Measurements from ENCODE around the gene TUBE1.
"Not testable (repeated sequence)": the region's sequence is repeated elsewhere in the genome, so short reads cannot be mapped to it uniquely, and the experiment has no call there.

Gene TUBE1

DNA sequence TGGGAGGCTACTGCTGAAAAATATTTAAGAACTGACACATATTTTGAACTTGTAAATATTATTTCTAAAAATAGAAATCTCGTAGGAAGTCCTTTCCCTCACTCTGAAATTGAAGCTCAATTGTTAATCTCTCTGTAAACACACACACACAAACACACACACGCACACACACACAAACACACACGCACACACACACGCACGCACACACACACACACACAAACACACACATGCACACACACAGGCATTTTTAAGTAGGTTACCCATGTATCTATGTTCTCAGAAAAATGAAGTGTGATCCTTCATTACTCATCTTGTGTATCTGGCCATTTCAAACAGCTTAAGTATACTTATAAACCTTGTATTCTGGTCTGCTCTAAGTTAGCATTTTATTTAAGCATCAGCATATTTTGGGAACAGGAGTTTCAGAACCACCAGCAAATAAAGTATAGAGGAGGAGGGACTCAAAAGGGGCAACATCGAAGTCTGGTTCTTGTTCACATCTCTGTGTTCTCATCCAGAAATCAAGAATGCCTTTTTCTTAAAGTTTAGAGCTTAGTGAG, 21.8 kb downstream of the TUBE1 start:
- Histone ChIP-seq H3K36me3 (ENCODE audit: control insufficient read depth, insufficient read depth, low read length) (no peaks in the 10 kb centered on the region), H3K9me3 (ENCODE audit: control insufficient read depth, insufficient read depth, low read length) (no peaks in the 10 kb centered on the region), H3K4me1 (ENCODE audit: control insufficient read depth, insufficient read depth, low read length) (no peaks in the 10 kb centered on the region), H3K27ac (ENCODE audit: low read length) (no peak overlapping the region), H3K4me3 (ENCODE audit: low read length) (no peak overlapping the region), H3K27me3 (ENCODE audit: control insufficient read depth, insufficient read depth, low read length) (no peaks in the 10 kb centered on the region)
- WGBS (ENCODE audit: insufficient coverage, insufficient read length) = no CpG with 5 or more reads among the region's 6 CpGs
- no peak for DNase-seq (ENCODE audit: low read depth, low spot score)

DNA sequence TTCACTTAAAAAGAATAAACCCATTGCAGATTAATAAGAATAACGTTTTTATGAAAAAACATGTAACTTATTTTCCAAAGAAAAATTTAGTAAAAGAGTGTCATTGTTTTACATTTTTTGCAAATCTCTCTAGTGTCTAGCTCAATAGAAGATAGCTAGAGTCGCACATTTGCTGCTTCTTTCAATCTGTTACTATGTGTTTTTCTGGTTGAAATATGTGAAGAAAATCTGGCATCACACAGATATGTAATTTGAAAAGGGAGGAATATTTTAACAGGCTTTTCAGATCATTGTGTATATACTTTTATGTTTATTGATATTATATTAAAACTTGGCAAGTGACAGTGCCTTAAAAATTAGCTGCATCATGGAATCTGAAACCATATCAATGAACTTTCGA, 24.3 kb downstream of the TUBE1 start:
- no peaks in the 10 kb centered on the region for H3K36me3 ChIP-seq (ENCODE audit: control insufficient read depth, insufficient read depth, low read length)
- no peak overlapping the region for H3K27ac ChIP-seq (ENCODE audit: low read length)
- H3K9me3 ChIP-seq (ENCODE audit: control insufficient read depth, insufficient read depth, low read length) = no peaks in the 10 kb centered on the region
- no peak for DNase-seq (ENCODE audit: low read depth, low spot score)
- no peaks in the 10 kb centered on the region for H3K4me1 ChIP-seq (ENCODE audit: control insufficient read depth, insufficient read depth, low read length)
- no peak overlapping the region for H3K4me3 ChIP-seq (ENCODE audit: low read length)
- WGBS (ENCODE audit: insufficient coverage, insufficient read length) = no CpG with 5 or more reads among the region's 3 CpGs
- H3K27me3 ChIP-seq (ENCODE audit: control insufficient read depth, insufficient read depth, low read length) = no peaks in the 10 kb centered on the region

DNA sequence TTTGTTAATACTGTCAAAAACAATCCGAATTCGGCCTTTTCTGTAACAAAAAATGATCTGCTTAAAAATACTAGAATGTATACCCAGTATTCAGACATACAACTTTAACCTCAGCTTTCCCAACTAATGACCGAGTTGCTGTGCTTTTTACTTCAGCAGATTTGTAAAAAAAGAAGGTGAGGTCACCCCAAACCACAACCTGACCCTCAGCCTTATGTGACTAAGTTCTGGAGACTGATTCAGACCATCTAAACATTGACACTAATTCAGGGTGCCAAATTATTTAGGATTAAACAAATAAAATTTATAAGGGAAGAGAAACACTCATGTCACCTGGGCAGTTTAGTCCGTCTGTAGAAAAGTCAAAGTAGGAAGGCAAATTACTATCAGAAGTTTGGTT, 25.7 kb downstream of the TUBE1 start:
- Histone ChIP-seq H3K27me3 (ENCODE audit: control insufficient read depth, insufficient read depth, low read length) (no peaks in the 10 kb centered on the region), H3K27ac (ENCODE audit: low read length) (no peak overlapping the region), H3K36me3 (ENCODE audit: control insufficient read depth, insufficient read depth, low read length) (no peaks in the 10 kb centered on the region), H3K4me1 (ENCODE audit: control insufficient read depth, insufficient read depth, low read length) (no peaks in the 10 kb centered on the region), H3K9me3 (ENCODE audit: control insufficient read depth, insufficient read depth, low read length) (no peaks in the 10 kb centered on the region), H3K4me3 (ENCODE audit: low read length) (no peak overlapping the region)
- no peak for DNase-seq (ENCODE audit: low read depth, low spot score)
- no CpG with 5 or more reads among the region's 4 CpGs for WGBS (ENCODE audit: insufficient coverage, insufficient read length)

DNA sequence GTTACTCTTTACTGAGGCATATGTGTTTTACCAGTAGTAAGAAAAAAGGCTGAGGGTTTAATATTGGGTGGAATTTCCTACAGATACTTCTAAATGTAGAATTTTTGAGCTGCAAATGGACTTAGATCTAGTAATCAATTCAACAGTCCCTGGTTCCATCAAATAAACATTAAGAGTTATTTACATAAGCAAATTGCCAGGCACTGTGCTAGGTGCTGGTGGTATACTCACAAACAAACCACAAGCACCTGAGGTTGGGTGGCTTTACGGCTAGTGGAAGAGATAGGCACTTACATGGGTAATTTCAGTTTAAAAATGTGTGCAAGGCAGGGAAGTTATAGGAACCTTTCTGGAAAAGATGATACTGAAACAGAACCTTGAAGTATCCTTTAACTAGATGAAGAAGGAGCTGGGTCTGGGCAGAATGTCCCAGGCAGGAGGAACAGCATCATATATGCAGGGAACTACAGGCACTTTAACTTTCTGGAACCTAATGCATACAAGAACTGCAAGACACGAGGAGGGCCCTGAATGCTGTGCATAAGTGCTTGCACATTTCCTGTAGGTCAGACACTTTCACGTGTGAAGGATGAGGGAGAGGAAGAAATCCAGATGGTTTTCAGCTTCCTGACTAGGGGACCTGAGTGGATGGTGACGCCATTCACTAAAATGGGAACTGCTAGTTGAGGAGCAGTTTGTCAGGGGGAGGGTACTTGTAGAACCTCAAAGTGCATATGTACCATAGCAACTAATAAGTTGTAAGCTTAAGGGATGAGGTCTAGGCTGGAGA, 28.8 kb downstream of the TUBE1 start:
- no peaks in the 10 kb centered on the region for H3K9me3 ChIP-seq (ENCODE audit: control insufficient read depth, insufficient read depth, low read length)

DNA sequence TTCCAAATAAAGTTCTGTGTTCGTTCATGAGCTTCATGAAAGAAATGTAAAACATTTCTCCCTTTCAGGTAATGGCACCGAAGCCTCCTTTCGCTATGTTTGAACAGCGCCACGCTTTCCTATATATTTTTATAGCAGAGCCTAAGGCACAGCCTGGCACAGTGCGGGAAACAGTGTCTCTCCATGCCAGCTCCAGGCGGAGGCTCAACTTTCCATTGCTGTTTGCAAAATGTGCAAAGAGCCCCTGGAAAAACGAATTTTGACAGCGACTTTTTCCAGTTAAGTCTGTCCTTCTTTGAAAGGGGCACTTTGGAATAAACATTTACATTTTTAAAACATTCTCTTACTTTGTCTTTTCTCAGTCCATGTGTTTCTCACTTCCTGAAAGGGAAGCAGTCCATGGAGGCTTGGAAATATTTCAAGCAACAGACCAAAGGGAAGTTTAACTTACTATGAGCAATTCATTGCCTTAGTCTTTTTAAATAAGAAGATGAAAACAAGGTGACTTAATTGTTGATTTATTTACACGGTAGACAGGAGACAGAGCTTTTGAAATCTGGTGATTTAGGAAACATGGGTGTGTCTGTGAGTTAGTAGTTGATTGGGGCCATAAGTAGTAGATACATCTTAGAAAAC, 32.6 kb downstream of the TUBE1 start:
- no CpG with 5 or more reads among the region's 10 CpGs for WGBS (ENCODE audit: insufficient coverage, insufficient read length)
- H3K4me1 ChIP-seq (ENCODE audit: control insufficient read depth, insufficient read depth, low read length) = no peaks in the 10 kb centered on the region
- H3K27ac ChIP-seq (ENCODE audit: low read length) = no peak overlapping the region
- DNase-seq (ENCODE audit: low read depth, low spot score) = no peak
- H3K9me3 ChIP-seq (ENCODE audit: control insufficient read depth, insufficient read depth, low read length) = no peaks in the 10 kb centered on the region
- H3K27me3 ChIP-seq (ENCODE audit: control insufficient read depth, insufficient read depth, low read length) = no peaks in the 10 kb centered on the region
- H3K36me3 ChIP-seq (ENCODE audit: control insufficient read depth, insufficient read depth, low read length) = no peaks in the 10 kb centered on the region
- H3K4me3 ChIP-seq (ENCODE audit: low read length) = no peak overlapping the region

More for the DNA sequence above, 28.8 kb downstream of the TUBE1 start:
- no peak overlapping the region for H3K4me3 ChIP-seq (ENCODE audit: low read length)
- no peak overlapping the region for H3K27ac ChIP-seq (ENCODE audit: low read length)
- no peaks in the 10 kb centered on the region for H3K4me1 ChIP-seq (ENCODE audit: control insufficient read depth, insufficient read depth, low read length)
- DNase-seq (ENCODE audit: low read depth, low spot score) = no peak
- no peaks in the 10 kb centered on the region for H3K36me3 ChIP-seq (ENCODE audit: control insufficient read depth, insufficient read depth, low read length)
- no peaks in the 10 kb centered on the region for H3K27me3 ChIP-seq (ENCODE audit: control insufficient read depth, insufficient read depth, low read length)
- WGBS (ENCODE audit: insufficient coverage, insufficient read length) = no CpG with 5 or more reads among the region's 4 CpGs

DNA sequence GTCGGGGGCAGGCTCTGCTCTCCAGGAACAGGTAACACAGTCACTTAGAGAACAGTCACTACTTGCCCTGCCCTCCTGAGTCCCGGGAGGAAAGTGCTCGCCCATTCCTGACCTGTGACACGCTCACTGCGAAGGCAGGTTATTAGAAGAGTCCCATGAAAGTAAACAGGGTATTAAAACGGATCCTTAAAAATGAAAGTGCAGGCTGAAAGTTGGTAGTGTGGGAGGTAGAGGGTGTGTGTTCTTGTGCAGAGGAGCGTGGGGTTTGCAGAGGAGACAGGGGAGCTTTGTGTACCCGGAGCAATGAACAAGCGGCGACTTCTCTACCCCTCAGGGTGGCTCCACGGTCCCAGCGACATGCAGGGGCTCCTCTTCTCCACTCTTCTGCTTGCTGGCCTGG, 33.3 kb downstream of the TUBE1 start, which contains the start of gene CCN6:
Gene CCN6 (plus strand): TSS at position 104 of the 400 bp plus-strand sequence. CDS start 254 bp downstream, at position 358.
- H3K27ac ChIP-seq (ENCODE audit: low read length) = no peak within 1 kb of the TSS
- H3K4me1 ChIP-seq (ENCODE audit: control insufficient read depth, insufficient read depth, low read length) = no peaks in the 10 kb centered on the region
- no peaks in the 10 kb centered on the region for H3K27me3 ChIP-seq (ENCODE audit: control insufficient read depth, insufficient read depth, low read length)
- H3K36me3 ChIP-seq (ENCODE audit: control insufficient read depth, insufficient read depth, low read length) = no peaks in the 10 kb centered on the region
- WGBS (ENCODE audit: insufficient coverage, insufficient read length) = no CpG with 5 or more reads among the region's 12 CpGs
- no peak within 1 kb of the TSS for H3K4me3 ChIP-seq (ENCODE audit: low read length)
- no peak for DNase-seq (ENCODE audit: low read depth, low spot score)
- no peaks in the 10 kb centered on the region for H3K9me3 ChIP-seq (ENCODE audit: control insufficient read depth, insufficient read depth, low read length)

DNA sequence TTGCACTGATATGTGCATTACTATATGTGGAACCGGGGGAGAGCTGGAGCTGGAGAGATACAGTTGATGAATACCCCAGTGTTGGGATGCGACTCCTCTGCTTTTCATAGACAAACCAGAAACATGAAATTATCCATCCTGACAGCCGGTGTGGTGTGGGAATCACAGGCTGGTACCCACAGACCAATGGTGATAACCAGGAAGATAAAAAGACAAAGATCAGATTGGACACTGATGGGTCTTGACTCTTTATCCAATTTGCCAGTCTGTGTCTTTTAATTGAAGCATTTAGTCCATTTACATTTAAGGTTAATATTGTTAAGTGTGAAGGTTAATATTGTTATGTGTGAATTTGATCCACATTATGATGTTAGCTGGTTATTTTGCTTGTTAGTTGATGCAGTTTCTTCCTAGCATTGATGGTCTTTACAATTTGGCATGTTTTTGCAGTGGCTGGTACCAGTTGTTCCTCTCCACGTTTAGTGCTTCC, 36.0 kb downstream of the TUBE1 start:
- not testable (repeated sequence) for H3K27ac ChIP-seq (ENCODE audit: low read length); DNase-seq (ENCODE audit: low read depth, low spot score); H3K36me3 ChIP-seq (ENCODE audit: control insufficient read depth, insufficient read depth, low read length); H3K4me3 ChIP-seq (ENCODE audit: low read length); H3K4me1 ChIP-seq (ENCODE audit: control insufficient read depth, insufficient read depth, low read length); H3K9me3 ChIP-seq (ENCODE audit: control insufficient read depth, insufficient read depth, low read length); H3K27me3 ChIP-seq (ENCODE audit: control insufficient read depth, insufficient read depth, low read length)
- no CpG with 5 or more reads among the region's 4 CpGs for WGBS (ENCODE audit: insufficient coverage, insufficient read length)

DNA sequence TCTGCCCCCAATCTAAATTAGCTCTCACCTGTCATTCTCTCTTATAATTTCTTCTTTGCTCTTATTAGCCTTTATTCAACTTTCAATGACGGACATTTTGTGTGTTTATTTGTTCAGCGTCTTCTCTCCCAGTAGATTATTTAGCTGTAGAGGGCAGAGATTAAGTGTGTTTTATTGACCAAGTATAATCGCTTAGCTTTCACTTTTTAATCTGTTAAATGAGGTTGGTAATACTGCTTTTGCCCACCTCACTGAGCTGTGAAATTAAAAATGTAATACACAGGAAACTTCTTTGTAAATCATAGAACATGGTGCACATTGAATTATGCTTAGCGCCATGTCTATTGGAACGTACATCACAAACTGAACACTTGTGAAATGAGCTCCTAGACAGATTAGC, 36.9 kb downstream of the TUBE1 start:
- no CpG with 5 or more reads among the region's 5 CpGs for WGBS (ENCODE audit: insufficient coverage, insufficient read length)
- DNase-seq (ENCODE audit: low read depth, low spot score) = no peak
- Histone ChIP-seq H3K27ac (ENCODE audit: low read length) (no peak overlapping the region), H3K36me3 (ENCODE audit: control insufficient read depth, insufficient read depth, low read length) (no peaks in the 10 kb centered on the region), H3K9me3 (ENCODE audit: control insufficient read depth, insufficient read depth, low read length) (no peaks in the 10 kb centered on the region), H3K27me3 (ENCODE audit: control insufficient read depth, insufficient read depth, low read length) (no peaks in the 10 kb centered on the region), H3K4me1 (ENCODE audit: control insufficient read depth, insufficient read depth, low read length) (no peaks in the 10 kb centered on the region), H3K4me3 (ENCODE audit: low read length) (no peak overlapping the region)

DNA sequence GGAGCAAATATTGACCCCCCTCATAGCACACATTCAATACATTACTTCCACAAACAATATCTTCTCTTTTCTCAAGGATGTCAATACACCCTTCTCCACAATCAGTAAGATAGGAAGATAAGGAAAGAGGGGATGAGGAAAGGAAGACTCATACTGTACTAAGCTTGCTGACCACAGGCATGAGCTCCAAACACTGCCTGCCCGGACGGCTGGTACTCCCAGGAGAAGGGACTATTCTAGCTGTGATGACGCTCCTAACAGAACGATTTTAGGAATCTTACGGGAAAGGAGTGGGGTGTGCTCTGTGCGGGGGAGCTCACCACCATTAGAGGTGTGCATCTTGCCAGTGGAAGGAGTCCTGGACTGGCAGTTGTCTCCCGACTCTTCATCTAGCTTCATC, 37.3 kb downstream of the TUBE1 start:
- no peak for DNase-seq (ENCODE audit: low read depth, low spot score)
- Histone ChIP-seq H3K27ac (ENCODE audit: low read length) (no peak overlapping the region), H3K36me3 (ENCODE audit: control insufficient read depth, insufficient read depth, low read length) (no peaks in the 10 kb centered on the region), H3K9me3 (ENCODE audit: control insufficient read depth, insufficient read depth, low read length) (no peaks in the 10 kb centered on the region), H3K4me1 (ENCODE audit: control insufficient read depth, insufficient read depth, low read length) (no peaks in the 10 kb centered on the region), H3K27me3 (ENCODE audit: control insufficient read depth, insufficient read depth, low read length) (no peaks in the 10 kb centered on the region), H3K4me3 (ENCODE audit: low read length) (no peak overlapping the region)
- no CpG with 5 or more reads among the region's 7 CpGs for WGBS (ENCODE audit: insufficient coverage, insufficient read length)

DNA sequence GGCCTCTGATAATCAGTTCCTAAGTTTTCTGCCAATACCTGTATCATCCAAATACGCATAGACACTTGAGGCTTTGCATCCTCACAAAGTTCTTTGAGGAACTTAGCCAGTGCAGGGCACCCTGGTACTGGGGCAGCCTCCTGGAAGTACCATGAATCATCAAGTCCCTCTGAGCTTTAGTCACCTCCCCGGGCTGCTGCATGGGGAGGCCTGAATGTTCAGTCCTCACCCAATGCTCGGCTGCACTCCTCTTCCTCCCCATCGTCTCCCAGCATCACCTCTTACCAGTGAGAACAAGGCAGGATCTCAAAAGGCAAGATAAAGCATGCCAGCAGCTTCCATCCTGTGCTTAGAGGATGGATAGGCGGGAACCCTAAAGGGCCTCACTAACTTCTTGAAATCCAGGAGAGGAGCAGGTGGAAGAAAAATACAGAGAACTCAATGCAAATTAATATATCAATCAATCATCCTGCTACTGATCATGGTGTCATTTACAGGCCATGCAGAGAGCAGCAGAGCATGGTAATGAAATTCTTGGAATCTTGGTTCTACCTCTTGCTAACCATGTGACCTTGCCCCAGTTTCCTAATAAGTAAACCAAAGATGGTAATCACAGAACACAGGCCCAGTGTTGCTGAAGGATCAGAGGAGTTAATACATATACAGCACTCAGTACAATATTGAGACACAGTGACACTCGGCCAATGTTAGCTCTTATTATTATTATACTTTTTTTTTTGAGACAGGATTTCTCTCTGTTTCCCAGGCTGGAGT, 38.1 kb downstream of the TUBE1 start:
- WGBS (ENCODE audit: insufficient coverage, insufficient read length) = no CpG with 5 or more reads among the region's 6 CpGs
- Histone ChIP-seq H3K27ac (ENCODE audit: low read length) (no peak overlapping the region), H3K4me1 (ENCODE audit: control insufficient read depth, insufficient read depth, low read length) (no peaks in the 10 kb centered on the region), H3K27me3 (ENCODE audit: control insufficient read depth, insufficient read depth, low read length) (no peaks in the 10 kb centered on the region; the same call in 1 of the 2 replicates), H3K9me3 (ENCODE audit: control insufficient read depth, insufficient read depth, low read length) (no peaks in the 10 kb centered on the region), H3K4me3 (ENCODE audit: low read length) (no peak overlapping the region), H3K36me3 (ENCODE audit: control insufficient read depth, insufficient read depth, low read length) (no peaks in the 10 kb centered on the region)
- DNase-seq (ENCODE audit: low read depth, low spot score) = no peak

Measured in iPS DF 6.9 (cell line).